HG02571 (cell line): Measurements from ENCODE around the gene SLC14A1.
A peak's percentile ranks its signal among the peaks of the same experiment; 100 is the strongest.
"Not testable (repeated sequence)": the region's sequence is repeated elsewhere in the genome, so short reads cannot be mapped to it uniquely, and the experiment has no call there.

Source experiments
- ATAC-seq: cut with Tn5 transposase; IDR thresholded peaks from one replicate; pipeline ENCODE4 v1.9.1; 2021; ENCODE audit warnings: mild to moderate bottlenecking, moderate library complexity; ENCODE audit not compliant: unreplicated experiment

The SLC14A1 gene

DNA sequence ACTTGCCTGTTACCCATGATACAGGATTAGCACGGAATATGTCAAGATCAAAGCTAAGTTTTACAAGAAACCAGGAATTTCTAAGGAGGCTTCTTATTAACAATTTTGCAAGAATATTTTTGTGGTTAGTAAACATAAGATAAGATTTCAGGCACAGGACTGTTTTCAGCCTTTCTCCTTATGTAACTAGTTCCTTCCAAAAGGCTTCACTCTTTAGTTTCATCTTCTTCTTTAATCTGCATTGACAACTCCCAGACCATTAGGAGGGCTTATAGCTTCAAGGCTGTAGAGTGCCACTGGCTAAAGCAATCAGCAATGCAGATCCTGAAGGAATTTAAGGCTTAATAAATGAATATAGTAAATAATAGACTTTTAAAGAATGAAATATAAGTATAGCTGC is 29.3 kb downstream of the SLC14A1 start:
- no peak for ATAC-seq

DNA sequence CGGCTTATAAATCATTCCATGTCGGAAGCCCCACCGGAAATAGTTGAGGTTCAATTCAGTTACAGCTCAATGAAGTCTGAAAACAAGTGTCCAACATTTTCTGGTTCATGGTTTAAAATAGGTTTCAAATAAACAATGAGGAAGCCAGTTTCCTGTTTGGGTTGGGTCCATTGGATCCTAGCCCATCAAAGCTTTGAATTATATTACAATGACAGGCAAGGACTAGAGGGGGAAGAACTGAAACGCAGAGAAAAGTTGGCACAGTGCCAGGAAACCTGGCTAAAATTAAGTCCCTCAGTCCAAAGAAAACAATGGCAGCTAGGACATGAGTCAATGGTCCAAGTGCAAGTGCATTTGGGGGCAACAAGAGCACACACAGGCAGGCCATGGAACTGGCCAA is 32.0 kb downstream of the SLC14A1 start:
- no peak for ATAC-seq

DNA sequence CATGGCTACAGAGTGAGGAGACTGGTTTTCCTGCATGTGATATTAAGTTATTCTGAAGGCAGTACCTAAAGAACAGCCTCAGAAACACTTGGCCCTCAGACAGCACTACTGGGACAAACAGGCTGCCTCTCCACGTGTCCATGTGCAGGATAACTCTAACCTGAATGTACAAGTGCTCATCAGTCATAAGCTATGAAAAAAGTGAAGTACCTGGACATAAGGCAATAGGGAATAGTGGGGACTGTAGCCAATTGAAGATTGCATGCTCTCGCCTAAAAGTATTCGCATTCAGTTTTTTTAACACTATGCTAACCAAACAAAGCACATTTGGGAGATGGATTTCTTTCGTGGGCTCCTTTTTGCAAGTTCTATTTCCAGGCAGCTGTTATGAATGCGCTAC is 33.0 kb downstream of the SLC14A1 start:
- ATAC-seq = no peak

DNA sequence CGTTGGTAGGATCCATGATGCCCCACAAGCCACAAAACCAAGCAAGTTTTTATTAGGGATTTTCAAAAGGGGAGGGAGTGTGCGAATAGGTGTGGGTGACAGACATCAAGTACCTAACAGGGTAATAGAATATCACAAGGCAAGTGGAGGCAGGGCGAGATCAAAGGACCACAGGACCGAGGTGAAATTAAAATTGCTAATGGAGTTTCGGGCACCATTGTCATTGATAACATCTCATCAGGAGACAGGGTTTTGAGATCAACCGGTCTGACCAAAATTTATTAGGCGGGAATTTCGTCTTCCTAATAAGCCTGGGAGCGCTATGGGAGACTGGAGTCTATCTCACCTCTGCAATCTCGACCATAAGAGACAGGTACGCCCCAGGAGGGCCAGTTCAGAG is 33.7 kb downstream of the SLC14A1 start:
- not testable (repeated sequence) for ATAC-seq

DNA sequence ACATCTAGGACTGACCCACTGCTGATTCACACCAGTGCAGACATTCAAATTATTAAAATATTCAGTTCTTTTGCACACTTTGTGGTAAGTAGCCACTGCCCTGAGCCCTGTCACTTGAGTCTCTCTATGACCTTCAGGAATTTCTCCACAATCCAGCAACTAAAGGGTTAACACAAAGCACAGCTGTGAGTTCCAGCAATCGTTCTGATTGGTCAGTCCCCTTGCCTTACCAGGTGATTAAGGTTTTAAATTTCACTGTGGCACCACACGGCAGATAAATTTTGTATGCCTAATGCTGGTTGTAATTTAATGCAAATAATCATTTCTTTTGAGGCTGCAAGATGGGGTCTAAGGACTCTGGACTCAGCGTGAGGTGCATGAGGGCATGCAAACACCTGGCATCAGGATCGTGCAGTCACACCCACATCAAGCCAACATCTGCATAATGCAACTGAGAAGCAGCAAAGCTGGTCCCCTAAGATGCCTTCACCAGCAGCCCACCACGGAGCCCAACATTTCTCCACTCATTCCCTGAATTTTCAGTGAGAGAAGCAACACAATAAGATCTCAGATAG is 36.6 kb downstream of the SLC14A1 start:
- no peak for ATAC-seq

DNA sequence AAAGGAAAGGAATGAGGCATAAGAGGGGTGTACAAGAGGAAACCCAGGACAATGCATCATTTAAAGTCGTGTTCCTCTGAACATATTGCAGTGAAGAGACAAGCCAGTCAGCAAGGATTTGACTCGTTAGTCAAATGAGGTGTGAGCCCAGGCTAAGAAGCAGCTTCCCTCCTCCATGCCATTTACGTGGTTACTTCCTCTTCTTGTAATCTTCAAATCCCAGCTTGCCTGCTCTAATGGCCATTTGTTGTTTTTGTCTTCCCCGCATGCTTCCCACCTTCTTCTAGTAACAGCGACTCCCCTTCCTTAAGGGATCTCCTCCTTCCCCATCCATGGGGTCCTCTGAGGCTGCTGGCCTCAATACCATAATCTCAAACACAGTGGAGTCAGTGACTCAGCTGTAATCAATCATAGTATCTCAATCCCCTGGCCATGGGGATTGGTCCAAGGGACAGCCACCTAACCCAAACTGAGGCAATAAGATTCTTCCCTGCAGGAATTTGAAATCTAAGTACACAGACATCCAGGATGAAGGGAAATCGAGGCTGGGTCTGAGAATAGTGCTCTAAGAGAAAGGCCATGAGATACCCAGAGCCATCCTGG is 37.6 kb downstream of the SLC14A1 start:
- ATAC-seq = no peak

DNA sequence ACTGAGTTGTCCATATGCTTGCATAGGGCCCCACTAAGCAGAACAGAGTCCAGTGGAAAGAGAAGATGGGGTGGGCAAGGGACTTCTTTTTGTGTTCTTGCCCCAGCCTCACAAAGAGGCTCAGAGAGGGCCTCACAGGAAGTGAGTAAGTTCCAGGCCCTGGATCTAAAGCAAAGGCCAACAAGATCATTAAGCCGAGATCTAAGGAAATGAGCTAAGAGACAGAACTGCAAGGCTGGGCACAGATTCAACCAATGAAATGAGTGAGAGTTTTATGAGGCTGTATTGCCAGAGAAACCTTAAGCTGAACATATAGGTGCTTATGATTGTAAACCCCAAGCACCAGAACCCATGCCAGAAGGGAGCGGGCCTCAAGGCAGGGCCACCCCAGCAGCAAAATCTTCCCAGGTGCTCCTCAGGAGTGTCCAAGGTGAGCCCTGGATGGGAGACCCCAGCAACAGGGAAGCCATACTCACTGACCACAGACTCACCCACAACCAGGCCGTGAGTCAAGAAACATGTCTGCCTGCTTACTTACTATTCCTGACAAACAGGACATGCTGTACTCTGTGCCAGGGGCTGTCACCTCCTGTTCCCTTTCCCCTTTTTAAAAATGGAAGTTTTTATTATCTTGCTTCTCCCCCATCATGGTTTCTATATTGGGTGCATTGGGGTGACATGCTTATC is 40.2 kb downstream of the SLC14A1 start:
- ATAC-seq = no peak

DNA sequence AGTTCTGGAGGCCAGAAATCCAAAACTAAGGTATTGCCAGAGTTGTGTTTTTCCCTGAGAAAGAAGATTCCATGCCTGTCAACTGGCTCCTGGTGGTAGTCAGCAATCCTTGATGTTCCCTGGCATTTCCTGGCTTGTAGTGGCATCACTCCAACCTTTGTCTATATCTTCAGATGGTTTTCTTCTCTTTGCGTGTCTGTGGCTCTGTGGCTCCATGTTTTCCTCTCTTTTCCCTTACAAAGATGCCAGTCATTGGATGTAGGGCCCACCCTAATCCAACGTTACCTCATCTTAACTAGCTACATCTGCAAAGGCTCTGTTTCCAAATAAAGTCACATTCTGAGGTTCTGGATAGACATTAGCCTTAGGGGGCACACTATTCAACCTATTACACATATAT is 41.8 kb downstream of the SLC14A1 start:
- no peak for ATAC-seq

DNA sequence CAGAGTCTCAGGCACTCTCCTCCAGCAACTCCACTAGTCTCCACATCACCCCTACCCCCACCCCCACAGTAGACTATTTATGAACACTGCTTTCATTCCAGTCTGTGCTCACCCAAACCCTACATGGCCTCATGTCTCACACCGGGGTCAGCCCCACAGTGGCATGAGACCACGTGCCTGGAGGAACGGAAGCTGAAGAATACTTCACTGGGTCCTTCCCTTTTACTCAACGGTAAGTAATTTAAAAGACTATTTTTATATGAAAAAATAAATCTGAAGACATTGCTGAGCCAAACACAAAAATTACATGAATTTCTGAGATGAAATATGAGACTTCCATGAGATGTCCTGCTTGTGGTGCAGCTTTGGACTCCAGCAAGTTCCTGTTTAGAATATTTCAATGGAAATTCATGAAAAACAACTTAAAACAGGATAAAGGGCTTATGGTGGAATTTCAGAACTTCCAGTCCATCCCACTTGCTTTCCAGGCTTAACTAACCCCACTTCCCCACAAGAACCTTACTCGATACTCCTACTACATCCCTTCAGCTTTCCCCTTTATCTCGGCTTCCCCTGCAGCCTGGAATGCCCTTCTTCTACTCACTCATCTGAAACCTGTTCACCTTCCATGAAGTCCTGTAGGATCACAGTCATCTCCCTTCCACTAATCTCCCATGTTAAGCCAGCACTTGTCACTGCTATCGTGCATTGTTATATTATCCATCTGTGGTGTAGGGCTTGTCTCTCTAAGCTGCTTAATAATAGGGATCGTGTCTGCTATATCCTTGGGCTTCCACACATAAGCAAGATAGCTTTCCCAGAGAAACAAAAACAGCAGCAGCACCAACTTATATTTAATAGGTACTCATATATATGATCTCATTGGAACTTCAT is 47.9 kb downstream of the SLC14A1 start:
- ATAC-seq = no peak

DNA sequence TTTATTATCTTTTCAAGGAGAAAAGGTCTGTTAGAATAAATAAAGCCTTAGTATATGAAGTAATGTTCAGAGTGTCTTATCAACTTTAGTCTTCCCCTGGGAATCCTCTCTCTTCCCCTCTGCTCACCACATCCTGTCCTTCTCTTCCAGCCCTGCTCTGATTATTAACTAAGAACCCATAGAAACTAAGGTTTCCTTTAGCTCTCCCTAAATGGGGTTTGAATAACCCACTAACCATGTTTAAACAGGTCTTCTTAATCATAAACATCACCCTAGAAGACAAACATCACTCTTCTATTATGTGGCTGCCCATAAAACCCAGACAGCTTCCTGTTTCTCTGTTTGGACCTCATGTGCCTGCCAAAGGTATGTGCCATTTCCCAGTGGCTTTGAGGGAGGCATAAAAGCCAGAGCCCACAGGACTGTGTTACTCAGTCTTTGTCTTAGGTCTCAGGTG is 50.1 kb downstream of the SLC14A1 start:
- no peak for ATAC-seq

DNA sequence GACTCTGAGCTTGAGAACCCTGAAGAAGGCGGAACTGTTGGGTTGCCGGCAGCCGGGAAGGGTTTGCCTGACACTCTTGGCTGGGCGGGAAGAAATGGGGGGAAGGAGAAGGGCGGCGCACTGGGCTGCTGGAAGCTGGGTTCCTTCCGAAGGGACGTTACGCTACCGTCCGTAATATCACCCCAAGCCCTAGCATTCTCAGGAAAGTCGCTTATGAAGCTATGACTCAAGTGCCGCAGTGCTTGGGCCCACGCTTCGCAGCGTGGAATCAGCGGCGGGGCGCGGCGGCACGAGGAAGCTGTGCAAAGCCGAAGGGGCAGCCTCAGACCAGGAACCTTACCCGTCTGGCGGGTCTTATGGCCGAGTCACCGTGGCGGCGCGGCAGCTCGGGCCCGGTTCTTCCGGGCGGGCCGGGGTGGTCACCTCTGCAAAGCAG is 51.3 kb downstream of the SLC14A1 start:
- ATAC-seq = peak; percentile 57

DNA sequence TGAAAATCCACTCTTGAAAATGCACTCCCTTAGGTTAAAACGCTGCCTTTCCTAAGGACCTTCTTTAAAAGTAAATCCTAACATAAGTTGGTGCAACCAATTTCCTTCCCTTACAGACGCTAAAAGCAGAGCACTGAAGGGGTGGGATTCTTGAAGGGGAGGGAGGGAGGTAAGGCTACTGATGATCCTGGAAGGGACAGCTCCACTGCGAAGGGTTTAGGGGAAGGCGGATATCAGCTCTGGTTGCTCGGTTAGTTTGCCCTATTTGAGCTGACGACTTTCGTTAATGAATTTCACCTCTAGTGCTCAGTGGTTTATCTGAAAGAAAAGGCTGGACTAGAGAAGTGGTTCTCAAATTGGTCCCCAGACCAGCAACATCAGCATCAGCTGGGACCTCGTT is 51.8 kb downstream of the SLC14A1 start:
- ATAC-seq = no peak

DNA sequence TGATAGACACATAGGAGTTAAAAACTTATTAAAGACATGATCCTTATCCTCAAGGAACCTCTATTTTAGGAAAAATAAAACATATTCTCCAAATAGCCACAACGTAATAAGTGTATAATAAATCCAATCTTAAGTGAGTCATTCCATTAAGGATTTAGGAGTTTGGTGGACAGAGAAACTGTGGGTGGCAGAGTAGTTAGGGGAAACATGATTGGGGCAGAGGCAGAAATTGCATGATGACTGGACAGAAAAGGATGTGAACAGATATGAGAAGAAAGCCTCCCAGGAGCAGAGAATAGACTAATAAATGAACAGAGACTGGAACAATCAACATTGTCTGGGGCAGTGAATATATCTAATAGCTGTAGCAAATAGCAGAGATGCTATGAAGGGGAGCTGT is 53.4 kb downstream of the SLC14A1 start:
- ATAC-seq = no peak

DNA sequence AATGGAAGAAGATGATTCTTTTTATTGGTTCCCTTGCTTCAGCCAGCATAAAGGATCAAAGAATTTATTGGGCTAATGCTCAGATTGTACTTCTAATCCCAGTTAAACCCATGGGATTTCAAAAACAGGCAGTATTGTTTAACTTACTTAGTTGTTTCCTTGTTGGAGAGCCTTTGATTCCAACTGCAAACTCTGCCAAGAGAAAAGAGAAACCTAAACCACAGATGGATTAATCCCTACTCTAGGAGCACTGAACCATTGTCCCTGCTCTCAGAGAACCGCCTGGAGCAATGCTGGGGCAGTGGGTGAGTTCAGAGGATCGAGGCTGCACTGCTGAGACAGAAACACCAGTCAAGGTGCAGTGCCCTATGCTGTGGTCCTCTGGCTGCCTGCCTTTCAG is 56.6 kb downstream of the SLC14A1 start:
- ATAC-seq = no peak

DNA sequence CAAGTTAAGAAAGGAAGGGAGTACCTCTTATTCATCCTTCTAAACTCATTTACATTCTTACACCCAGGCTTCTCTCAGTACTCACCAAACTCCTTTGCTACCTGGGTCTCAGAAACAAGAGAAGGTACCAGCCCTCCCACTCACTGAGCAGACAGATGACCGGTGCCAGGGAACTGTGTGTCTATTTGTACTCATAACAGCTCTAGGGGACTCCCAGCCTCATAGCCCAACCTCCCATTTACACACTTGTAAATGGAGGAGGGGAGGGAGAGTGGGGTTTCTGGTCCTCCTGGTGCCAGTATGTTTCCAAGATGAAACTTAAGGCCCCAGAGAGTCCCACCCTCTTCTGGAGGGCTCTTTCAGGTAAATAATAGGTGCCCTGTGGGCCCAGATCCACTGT is 58.7 kb downstream of the SLC14A1 start:
- no peak for ATAC-seq

DNA sequence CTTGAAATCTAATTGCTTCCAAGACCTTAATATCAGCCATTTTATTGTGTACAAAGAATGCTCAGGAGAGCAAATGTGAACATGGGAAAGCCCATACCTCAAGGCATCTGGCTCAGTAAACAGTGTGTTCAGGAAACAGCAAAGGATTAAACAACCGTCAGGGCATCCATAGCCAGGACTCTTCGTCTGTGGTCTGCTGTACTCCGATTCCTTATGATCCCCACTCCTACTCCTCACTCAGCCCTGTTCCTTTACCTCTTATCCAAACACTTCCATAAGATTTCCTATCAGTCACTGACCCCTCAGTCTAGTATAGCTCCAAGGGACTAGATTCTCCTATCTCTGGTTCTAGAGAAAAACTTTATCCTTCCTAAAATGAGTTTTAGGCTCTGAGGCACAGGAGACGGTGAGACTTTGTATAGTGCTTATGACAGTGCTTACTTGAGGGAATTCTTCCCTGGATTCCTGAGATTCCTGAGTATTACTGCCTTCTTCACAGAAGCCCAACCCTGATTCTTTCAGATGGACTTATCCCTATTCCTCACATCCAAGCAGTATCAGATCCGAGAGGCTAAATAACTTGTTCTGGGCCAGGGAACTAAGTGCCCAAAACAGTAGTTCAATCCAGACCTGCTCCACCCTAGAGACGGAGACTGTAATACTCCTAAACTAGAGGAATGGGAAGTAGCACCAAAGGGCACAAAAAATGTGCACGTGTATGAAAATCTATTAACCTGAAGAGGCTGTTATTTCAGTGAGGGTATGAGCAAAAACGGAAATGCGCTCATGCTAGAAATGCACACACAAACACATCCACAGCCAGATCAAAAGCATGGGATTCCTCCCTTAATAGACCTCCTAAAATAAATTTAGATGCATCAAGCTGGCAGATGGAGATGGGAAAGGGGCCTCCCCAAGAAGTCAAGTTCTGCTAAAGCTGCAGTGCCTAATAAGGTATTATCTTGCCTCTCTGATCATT is 59.4 kb downstream of the SLC14A1 start:
- no peak for ATAC-seq

DNA sequence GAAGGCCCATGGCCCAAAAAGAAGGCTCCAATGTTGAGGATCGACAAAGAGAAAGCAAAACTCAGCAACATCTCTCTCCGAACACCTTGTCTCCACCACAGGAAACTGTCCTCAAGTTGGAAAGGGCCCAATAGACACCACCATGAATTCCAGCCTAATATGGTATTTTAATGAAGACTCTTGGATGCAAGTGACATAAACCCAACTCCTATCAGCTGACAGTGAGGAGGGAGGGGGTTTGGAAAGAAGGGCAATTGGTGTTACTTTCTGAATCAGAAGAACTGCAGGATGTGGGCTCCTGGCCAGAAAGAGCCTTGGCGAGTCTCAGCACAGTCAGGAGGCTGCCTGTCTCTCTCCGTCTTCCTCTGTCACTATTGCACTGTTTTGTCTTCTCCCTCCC is 61.2 kb downstream of the SLC14A1 start:
- ATAC-seq = no peak

DNA sequence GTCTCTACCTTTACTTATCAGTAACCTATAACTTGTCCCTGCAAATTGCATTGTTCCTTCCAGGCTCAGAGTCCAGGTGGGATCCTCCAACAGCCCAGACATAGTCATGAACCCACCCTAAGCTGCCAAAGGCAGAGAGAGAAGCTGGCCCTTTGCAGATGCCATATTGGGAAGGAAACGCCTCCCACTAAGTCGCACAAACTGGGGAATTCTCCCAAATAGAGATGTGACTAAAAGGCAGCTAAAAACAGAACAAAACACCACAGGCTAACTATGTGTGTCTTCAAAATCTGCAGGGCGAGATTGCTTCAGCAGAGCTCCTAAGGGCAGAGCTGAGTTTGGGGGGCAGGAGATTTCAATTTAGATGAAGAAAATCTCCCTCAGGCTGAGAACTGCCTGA is 63.0 kb downstream of the SLC14A1 start:
- ATAC-seq = no peak

DNA sequence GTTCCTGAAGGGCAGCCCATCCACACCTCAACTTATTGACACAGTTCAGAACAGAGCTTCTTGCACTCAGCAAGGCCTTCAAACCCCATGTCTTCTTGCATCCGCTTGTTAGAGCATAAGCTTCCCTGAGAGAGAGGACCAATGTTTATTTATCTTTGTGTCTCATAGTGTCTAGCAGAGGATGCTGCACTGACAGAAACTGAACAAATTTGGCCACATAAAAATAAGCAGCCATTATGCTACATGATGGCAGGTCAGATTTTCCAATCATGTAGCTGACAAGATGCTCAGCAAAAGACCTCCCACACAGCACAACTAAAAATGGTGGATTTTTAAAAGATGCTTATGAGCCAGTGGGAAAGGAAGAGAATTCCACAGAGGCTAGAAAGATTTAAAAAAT is 63.4 kb downstream of the SLC14A1 start:
- no peak for ATAC-seq

DNA sequence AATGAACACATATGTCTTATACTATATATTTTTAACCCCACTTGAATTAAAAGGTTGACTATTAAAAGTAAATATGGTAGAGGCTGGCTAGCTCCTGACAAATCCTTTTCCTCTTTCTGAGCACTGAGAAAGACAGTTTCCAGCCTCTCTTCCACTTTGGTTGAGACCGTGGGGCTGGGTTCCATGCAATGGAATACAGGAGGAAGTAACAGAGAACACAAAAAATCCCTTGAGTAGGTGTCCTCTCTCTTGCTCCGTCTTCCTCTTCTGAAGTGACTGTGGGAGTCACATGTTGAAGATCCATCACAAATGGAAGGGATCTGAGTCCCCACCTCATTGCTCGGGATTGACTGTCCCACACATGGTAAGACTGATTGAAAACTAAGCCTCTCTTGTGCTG is 64.9 kb downstream of the SLC14A1 start:
- no peak for ATAC-seq
